Measurements from ENCODE around the gene RAI1. TPM values are rescaled to one million over a fixed set of nuclear protein-coding genes. Genes with fewer than 3 reads are reported as not detected.

RAI1 gene
- total and polyA plus RNA-seq, 2 of the 8 experiments (the other 6 are each of a cell fraction or from before 2014, with no cell fraction given), result 0.39 to 1.2 TPM

DNA sequence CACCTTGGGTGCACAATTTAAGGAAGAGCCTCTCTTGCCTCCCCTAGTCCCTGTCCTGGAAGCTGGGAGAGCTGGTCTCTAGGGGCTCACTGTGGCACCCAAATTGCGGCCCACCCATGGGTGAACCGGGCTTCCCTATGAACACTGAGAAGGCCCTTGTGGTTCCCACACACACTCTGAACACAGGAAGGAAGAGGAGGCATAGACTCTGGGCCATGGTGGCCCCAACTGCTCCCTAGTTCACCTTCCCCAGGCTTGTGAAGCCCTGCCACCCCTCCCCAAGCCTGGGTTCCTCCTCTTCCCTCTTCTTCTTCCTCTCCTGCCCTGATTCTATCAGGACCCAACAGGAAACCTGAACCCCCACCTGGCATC lies 145.1 kb downstream of the RAI1 start (continued):
- TF ChIP-seq SAP30 (IDR thresholded peaks at IDR 0.05; ENCODE audit: insufficient read depth, insufficient replicate concordance, low read length), result no peak
- TF ChIP-seq RAD21 (IDR thresholded peaks at IDR 0.05 in 1 of 2, conservative IDR thresholded peaks at IDR 0.05 in 1 of 2; ENCODE audit: low read depth in 2 of 2, low read length in 2 of 2), result no peak
- no peak for TF ChIP-seq CBX8 (IDR thresholded peaks at IDR 0.05; ENCODE audit: borderline replicate concordance, low read depth, low read length)
- TF ChIP-seq CEBPB (IDR thresholded peaks at IDR 0.05; ENCODE audit: low read depth, low read length), result no peak

All from H1 (cell line).